HUDEP-2 (cell line): ENCODE results near the gene MVB12A.

ENCODE experiments used
- DNase-seq, 76 experiments: peaks; one replicate each; lab custom pipeline; 2025; ENCODE audit not compliant: unreplicated experiment in 76 of 76; lab: John Stamatoyannopoulos, UW

The MVB12A gene

DNA sequence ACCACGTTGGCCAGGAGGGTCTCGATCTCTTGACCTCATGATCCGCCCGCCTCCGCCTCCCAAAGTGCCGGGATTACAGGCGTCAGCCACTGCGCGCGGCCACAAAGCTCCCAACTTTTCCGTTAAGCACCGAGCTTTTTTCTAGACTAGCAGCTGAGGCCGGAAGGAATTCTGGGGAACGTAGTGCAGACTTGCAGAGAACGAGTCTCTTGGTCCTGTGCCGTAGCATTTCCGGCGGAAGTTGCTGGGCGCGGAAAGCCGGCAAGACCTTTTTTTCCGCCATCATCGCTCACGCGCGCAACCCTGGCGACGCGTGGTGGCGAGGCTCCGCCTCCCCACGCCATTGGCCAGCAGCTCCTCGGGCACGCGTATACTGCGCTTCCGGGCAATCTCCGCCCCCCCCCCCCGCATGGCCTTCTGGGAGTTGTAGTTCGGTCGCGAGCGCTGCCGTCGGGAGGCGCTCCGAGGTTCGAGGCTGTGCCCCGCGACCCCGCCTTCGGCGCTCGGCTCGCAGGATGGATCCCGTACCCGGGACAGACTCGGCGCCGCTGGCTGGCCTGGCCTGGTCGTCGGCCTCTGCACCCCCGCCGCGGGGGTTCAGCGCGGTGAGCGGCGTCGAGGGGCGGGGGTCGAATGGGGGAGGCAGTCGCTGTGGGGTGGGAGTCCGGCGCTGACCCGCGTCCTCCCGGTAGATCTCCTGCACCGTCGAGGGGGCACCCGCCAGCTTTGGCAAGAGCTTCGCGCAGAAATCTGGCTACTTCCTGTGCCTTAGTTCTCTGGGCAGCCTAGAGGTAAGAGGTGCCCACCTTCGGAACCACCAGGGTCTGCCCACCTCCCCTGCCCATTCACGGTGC, at the start of gene MVB12A:
Gene MVB12A, plus strand, starts transcription at position 427 of the 854 bp plus-strand sequence. Its CDS starts 89 bp downstream, at position 516.
- DNase-seq: peak in 75 of 76 experiments; percentile 56 to 100 (median 99)

DNA sequence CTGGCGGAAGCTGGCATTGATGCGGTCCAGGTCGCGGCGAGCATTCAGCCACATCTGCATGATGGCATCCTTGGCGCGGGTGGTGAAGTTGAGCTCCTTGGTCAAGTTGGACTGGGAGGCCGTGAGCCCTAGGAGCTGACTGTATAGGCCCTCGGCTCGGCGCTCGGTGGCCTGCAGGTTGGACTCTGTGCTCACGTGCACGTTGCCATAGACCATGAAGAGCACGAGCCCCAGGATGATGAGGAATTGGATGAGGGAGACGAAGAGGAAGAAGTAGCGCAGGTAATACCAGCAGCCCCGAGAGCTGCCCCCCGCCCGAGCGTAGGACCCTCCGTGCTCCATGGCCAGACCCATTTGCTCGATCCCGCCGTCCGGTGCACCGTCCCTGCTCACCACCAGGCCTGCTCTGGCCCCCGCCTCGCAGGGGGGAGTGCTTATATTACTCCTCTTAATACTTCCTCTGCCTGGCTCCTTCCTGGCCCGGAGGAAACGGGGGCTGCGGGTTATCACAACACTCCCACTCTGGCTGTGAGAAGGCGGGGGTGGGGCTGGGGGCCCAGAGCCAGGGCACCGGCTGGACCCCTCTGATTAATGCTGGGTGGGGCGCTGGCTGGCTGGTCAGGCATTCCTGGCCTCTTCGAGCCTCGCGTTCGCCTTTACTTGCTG, 42.8 kb upstream of the MVB12A start, which contains the start of gene PLVAP:
Gene PLVAP, minus strand, starts transcription at position 408 of the 666 bp plus-strand sequence. Its CDS starts 54 bp downstream, at position 354.
- peak in 70 of 76 experiments; percentile 31 to 92 (median 80) for DNase-seq

DNA sequence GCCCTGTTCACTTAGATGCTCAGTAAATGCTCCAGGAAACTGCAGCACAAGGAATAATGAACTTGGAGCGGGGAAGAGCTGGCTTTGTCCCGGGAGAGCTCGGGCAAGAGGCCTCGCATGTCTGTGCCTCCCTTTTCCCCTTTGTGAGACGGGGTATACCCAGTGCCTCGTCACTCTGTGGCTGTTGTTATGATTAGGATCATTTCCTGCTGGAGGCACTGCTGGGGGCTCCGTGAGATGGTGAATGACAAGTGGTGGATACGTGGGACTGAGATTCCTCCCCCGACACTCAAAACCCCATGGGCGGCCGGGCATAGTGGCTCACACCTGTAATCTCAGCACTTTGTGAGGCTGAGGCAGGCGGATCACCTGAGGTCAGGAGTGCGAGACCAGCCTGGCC, 41.6 kb upstream of the MVB12A start:
- DNase-seq: no peak

DNA sequence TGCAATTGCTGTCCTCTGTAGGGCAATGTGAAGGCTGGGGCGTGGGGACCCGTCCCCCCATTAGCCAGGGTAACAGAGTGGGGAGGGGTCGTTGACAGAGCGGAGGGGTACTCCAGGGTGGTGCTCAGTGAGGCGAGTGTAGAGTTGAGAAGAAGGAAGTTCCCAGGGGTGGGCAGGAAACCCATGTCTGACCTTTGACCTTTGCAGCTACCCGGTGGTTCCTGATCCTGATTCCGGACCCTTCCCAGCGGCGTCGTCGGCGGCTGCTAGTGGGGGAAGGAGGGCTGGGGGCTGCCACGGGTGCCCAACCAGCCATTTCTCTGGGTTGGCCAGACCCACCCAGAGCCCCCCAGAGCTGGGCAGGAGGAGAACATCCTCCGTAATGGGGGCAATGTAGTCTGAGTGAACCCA, 40.6 kb upstream of the MVB12A start:
- no peak for DNase-seq

DNA sequence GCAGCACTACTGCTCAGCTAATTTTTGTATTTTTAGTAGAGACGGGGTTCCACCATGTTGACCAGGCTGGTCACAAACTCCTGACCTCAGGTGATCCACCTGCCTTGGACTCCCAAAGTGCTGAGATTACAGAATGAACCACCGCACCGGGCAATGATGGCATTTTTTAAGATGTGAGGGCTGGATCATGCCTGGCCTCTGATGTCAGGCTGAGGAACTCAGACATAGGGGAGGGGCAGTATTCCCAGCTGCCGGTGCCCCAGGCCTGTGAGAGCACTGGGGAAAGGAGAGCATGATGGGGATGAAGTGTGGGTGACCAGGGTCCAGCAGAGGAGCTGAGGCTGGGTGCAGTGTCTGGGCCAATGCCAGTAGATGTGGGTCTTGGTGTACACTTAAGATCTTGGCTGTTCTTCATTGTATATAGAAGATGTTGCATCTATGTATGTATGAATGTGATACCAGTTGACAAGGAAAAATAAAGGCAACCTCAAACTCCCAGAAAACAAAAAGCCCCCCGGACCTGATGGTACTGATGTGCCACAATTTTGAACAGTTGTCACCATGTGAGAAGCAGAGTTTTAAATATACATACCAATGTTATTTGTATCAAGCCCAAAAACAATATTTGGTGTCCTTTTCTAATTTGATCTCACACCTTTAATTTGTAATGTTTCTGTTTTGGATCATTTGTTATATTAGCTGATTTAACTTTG, 39.3 kb upstream of the MVB12A start:
- DNase-seq: no peak

DNA sequence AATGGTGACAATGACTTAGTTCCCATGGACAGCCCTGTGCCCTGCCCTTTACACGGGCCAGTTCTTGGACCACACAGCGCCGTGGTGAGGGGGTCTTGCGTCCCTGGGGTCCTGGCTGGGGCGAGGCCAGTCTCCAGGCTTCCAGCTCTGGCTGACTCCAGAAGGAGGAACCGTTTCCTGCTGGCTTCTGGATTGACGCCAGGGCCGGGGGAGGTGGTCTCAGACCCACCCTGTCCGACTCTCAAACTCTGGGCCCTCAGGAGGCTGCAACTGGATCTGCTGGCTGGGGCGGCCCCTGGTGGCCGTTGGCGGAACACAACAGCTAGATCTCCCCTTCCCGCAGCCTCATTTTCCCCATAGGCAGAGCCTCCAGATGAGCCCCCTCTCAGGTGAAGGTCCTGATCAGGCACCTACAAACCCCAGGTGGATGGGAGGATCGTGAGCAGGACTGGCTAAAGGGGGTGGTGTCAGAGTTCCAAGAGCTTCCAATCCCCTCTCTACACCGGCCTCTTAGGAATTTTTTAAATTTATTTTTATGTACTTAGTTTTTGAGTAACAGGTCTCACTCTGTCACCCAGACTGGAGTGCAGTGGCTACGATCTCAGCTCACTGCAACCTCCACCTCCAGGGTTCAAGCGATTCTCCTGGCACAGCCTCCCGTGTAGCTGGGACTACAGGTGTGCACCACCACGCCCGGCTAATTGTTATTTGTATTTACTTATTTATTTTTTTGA, 33.8 kb upstream of the MVB12A start:
- DNase-seq: peak in 51 of 76 experiments; percentile 13 to 74 (median 42)

DNA sequence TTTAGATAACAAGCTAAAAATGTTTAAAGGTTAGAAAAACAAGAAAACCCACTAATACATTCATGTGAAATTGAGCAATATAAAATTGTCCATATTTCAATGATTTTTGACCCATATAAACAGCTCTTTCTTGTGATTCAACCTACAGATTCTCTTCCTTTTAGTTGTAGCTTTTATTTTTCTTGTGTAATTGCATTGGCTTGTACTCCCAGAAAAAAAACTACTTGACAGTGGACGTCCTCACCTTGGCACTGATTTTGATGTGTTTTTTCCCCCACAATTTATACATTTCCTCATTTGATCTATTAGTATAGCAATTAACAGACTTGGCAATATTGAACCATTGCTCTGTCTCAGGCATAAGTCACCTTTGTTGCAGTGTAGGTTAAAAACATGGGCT, 30.6 kb upstream of the MVB12A start:
- DNase-seq: no peak

DNA sequence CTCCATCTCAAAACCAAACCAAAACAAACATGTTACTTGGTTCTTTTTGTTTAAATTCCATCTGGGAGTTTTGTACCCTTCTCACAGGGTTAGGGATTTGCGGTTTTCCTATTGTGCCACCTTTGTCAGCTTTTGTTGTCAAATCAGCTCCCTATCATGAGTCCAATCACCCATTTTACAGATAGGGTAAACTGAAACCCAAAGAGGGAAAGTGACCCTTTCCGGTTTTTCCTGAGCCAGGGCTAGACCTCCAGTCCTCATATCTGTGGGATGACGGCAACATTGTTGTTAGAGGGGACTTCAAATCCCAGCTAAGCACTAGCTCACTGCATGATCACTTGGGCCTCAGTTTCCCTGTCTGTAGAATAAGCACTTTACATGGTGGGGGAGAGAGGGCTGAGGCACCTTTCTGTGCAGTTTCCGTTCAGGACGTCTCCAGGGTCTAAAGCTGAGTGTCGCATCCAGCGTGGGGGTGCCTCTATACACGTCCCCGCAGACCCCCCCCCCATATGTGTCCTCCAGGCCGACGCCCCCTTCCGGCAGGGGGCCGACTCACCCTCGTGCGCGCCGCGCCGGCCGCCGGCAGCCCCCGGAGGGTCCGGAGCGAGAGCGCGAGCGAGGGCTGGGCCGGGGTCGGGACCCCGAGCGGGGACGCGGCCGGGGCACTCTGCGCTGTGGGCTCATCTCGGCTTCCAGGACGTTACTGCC, 29.7 kb upstream of the MVB12A start:
- no peak for DNase-seq

DNA sequence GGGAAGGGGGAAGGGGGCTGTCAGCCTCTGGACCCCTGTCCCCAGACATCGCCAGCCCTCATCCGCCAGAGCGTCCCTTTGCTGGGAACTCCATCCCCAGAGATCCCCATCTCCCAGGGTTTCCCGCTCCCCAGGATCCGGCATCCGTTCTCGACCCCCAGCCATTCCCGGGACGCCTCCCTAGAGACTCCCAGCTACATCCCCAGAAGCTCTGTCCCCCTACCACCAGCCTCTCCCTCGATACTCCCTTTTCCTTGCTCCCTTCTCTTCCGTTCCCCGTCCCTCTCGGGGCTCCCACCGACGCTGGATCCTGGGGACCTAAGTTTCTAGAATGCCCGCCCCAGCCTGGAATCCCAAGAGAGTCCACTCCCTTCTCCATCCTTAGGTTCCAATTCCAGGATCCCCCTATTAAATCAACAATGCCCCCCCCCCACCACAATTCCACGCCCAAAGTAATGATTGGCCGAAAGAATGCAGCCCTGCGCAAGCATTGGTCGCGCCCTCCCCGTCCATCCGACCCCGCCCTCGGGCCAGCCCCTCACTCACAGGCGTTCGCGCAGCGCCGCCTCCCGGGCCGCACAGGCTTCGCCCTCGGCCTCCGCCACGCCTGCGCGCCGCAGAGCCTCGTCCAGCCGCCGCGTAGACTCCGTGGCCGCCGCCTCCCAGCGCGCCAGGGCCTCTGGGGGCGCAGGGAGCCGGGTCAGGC, 29.0 kb upstream of the MVB12A start:
- DNase-seq: peak in 73 of 76 experiments; percentile 56 to 97 (median 88)

DNA sequence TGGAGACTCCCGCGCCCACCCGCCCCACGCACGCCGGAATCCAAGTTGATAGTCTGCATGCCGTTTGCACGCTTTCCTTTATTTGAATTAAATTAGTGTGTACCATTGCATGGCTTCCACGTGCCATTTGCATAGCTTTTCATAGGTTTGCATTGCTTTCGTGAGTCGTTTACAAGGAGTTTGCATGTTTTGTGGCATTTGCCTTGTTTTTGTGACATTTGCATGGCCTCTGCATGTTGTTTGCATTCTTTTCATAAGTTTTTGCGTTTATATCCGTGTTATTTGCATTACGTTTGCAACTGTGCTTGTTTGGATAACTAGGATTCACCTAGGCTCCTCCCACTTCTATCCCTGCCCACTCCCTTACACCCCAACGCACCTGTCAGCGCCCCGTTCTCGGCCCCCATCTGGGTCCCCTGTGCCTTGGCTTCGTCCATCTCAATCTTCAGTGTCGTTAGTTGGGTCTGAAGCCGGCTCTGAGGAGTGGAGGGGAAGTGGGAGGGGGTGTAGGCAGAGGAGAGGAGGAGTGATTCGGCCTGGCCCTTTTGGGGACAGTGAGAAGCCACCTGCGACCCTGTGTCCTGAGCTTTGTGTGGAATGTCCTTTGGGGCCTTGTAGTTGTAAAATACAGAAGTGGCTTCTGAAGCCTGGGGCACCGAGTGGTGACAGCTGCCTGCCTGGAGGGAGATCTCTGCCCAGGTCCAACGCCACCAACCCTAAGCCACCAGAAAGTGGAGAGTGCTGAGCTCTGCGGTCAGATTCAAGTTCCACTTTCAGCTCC, 28.3 kb upstream of the MVB12A start:
- no peak for DNase-seq

DNA sequence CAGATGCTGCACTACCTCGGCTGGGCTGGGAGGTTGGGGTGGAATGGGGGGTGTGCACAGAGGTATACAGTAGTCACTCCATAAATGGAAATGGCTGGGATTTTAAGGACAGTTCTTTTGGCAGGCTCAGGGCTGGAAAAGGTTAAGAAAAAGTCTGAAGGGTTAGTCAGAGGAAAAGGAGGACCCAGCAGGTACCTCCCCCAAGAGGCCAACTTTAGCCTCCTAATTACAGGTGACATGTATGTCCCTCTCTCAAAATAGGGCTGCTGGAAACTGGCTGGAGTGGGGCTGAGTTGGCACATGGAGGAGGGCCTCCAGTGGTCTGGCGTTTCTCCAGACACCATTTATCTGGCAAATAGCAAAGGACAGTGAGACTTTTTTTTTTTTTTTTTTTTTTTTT, 26.8 kb upstream of the MVB12A start:
- peak in 65 of 76 experiments; percentile 11 to 83 (median 57) for DNase-seq

DNA sequence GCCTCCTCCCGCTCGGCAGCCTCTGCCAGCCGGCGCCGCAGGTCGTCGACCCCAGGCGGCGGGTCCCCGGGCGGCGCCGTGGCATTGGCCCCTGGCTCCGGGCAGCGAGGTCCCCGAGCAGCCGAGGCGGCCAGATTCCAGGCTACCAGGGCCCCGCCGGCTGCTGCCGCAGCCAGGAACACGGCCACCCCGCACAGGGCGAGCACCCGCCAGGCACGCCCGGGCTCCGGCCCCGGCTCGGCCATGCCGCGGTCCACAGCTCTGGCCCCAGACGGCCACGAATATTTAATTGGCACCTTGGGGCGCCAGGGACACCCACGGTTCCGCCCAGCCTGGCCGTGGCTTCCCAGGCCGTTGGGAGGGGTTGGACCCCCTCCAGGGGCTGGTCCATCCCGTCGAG, 25.9 kb upstream of the MVB12A start, which contains the start of gene CCDC194:
Gene CCDC194, minus strand, starts transcription at position 283 of the 400 bp plus-strand sequence. Its CDS starts 38 bp downstream, at position 245.
- DNase-seq: no peak

DNA sequence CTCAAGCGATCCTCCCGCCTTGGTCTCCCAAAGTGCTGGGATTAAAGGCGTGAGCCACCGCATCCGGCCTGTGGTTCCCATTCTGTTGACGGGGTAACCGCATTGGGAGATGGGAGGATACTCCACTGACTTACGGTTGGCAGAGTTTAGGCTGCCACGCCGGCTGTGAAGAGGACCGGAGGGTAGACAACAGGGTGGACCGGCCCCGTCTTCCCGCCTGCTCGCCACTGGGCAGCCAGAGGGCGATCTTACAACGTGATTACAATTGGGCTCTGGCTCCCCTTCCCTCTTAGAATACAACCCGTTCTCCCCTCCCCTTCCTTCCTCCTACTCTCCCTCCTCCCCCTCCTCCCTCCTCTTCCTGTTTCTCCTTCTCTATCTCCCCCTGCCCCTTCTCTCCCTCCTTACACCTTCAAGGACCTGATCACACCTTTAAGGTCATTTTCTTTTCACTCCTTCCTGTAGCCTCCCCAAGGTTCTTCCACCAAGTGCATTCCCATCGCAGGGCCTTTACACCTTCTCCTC, 24.9 kb upstream of the MVB12A start:
- peak in 69 of 76 experiments; percentile 26 to 87 (median 72) for DNase-seq

DNA sequence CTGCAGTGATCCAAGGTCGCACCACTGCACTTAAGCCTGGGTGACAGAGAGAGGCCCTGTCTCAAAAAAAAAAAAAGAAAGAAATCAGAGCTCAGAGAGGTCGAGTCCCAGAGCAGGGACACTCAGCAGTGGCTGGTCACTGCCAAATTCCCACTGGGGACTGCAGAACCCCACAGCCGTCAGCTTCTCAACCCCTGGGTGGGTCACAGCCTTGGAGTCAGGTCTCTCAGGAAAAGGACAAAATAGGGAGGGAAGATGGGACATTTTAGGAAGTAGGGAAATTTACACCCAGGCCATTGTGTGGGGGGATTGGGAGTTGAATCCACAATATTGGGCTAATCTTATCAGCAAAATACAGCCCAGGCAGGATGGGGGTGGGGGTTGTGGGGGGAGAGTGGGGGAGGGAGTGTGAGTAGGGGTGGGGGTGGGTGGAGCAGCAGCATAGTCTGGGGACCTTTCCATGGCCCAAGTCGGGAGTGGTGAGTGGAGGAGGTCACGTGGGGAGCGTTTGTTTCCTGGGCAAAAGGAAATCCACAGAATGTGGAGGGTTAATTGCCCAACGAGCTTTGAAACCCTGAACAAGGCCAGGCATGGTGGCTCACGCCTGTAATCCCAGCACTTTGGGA, 20.8 kb upstream of the MVB12A start:
- peak in 22 of 76 experiments; percentile 10 to 51 (median 22) for DNase-seq

DNA sequence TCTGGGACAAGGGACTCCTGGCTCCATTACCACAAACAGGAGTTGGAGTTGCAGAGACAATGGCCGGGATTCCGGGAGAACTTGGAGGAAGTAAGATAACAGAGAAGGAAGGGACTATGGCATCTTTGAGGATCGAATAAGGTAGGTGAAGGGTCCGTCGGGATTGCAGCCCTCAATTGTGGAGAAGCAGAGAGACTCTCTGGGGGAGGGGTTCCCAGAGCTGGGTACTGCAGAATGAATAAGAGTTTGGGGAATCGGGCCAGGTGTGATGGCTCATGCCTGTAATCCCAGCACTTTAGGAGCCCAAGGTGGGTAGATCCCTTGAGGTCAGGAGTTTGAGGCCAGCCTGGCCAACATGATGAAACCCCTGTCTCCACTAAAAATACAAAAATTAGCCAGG, 18.2 kb upstream of the MVB12A start:
- no peak for DNase-seq

DNA sequence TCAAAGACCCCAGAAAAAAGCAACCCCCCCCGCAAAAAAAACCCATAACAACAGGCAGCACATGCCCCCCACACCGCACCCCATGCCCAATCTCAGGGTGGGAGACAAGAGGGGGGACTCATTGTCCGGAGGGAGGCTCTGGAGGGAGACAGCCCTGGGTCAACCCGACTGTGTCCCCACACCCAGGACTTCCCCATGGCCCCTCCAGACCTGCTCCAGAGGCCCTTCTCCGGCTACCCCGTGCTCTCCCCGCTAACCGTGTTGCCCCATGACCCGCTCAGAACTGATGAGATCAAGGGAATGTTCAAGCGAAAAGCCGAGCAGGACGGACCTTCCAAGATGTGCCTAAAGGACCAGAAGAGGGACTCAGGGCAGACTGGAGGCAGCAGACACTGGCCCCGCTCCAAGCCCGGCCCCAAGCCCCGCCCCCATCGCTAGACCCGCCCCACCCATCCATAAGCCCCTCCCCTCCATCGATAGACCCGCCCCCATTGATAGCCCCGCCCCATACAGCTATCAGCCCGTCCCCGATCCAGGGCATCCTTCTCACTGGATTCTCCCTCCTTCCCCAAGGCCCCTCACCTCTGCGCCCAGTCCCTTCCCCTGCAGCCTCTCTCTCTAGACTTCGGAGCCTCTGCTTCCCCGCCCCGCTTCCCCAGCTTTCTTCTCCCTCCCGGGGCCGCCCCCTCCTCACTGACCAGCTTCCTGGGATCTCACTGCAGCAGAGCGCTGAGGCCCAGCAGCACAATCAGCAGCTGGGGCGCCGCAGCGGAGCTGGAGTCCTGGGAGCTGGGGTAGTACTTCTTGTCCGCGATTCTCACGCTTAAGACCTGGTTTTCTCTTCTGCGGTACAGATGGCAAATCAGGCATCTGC, 16.6 kb upstream of the MVB12A start:
- peak in 52 of 76 experiments; percentile 13 to 91 (median 60) for DNase-seq
